GM13977 (cell line): ENCODE data around the gene RNF20.

Experiments used
- DNase-seq: peaks from one replicate; pipeline ENCODE4 v3.0.0; 2012; ENCODE audit warnings: low spot score
- CTCF ChIP-seq: IDR thresholded peaks from 2 replicates; pipeline ENCODE4 v1.5.1; 2012; ENCODE audit warnings: mild to moderate bottlenecking, control low read depth; ENCODE audit not compliant: insufficient read depth; ENCODE audit errors: extremely low read depth, missing control alignments
- in situ Hi-C: fragments of 300-500 bp; cut with MboI; formaldehyde crosslinking; loops from one replicate; pipeline ENCODE4 v1.12.0; 2022; ENCODE audit warnings: low sequenced_read_pairs, low pct_unique_long_range_greater_than_20kb, mixed read lengths, inconsistent platforms; ENCODE audit not compliant: unreplicated experiment

RNF20 gene

GRCh38 chr9:101562966-101563365, 29.3 kb downstream of the RNF20 start:
- no peak for TF ChIP-seq CTCF
- in situ Hi-C loops, result no loop called here
- DNase-seq, result no peak

GRCh38 chr9:101564252-101564651, 30.6 kb downstream of the RNF20 start:
- no peak for DNase-seq
- no peak for TF ChIP-seq CTCF
- in situ Hi-C loops, result no loop called here

- in situ Hi-C loops, result no loop called here
- peak; percentile 52 for TF ChIP-seq CTCF
- peak; percentile 21 for DNase-seq
Measured at GRCh38 chr9:101566904-101567724, 33.5 kb downstream of the RNF20 start.

- no peak for DNase-seq
- in situ Hi-C loops, result no loop called here
- no peak for TF ChIP-seq CTCF
Measured at GRCh38 chr9:101567725-101568350, 34.2 kb downstream of the RNF20 start.

GRCh38 chr9:101569741-101570501, 36.3 kb downstream of the RNF20 start:
- no peak for TF ChIP-seq CTCF
- DNase-seq, result no peak
- in situ Hi-C loops, result no loop called here

GRCh38 chr9:101571114-101571513, 37.5 kb downstream of the RNF20 start:
- no peak for TF ChIP-seq CTCF
- no peak for DNase-seq
- in situ Hi-C loops, result no loop called here
